ENCODE measurements around the gene FUZ.

The FUZ gene

DNA sequence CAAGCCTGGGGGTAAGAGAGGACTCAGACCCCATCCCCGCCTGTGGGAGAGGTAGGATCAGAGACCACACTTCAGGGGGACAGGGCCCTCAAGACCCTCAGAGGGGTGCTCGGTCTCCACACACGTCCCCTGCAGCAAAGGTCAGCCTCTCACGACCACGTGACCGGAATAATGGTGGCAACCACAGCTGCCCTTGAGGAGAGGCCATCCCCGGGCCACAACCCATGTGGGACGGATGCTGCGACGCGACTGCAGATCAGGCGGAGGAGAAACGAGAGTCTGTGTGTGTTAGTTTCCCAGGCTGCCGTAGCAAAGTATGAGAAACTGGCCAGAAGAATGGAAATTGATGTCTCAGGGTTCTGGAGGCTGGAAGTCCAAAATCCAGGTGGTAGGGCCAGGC is 13.9 kb upstream of the FUZ start:
- Histone ChIP-seq H3K27ac (ENCODE audit: low read depth, low read length) (no peak overlapping the region), H3K9me3 (ENCODE audit: insufficient read depth, low read length) (no peaks in the 10 kb centered on the region), H3K79me2 (ENCODE audit: insufficient read depth, low read length) (peaks cover 31% of the 10 kb centered on the region), H3K9ac (ENCODE audit: low read length) (no peak overlapping the region), H3K4me3 (ENCODE audit: insufficient read depth, low read length, poor library complexity, severe bottlenecking) (no peak overlapping the region), H3F3A (ENCODE audit: insufficient read depth) (peaks cover 10% of the 10 kb centered on the region), H3K36me3 (ENCODE audit: low read length) (no peaks in the 10 kb centered on the region), H4K20me1 (ENCODE audit: low read depth, low read length) (no peaks in the 10 kb centered on the region), H3K9me2 (replicated peaks; ENCODE audit: insufficient read depth, low read length) (no peaks in the 10 kb centered on the region), H3K27me3 (ENCODE audit: low read length) (no peaks in the 10 kb centered on the region), H2AFZ (ENCODE audit: low read depth, low read length, severe bottlenecking) (no peak overlapping the region), H3K4me2 (ENCODE audit: low read depth, low read length, poor library complexity, severe bottlenecking) (no peak overlapping the region)
- TF ChIP-seq EZH2phosphoT487 (conservative IDR thresholded peaks at IDR 0.05; ENCODE audit: low read length): no peak
- TF ChIP-seq, protein P1, sequence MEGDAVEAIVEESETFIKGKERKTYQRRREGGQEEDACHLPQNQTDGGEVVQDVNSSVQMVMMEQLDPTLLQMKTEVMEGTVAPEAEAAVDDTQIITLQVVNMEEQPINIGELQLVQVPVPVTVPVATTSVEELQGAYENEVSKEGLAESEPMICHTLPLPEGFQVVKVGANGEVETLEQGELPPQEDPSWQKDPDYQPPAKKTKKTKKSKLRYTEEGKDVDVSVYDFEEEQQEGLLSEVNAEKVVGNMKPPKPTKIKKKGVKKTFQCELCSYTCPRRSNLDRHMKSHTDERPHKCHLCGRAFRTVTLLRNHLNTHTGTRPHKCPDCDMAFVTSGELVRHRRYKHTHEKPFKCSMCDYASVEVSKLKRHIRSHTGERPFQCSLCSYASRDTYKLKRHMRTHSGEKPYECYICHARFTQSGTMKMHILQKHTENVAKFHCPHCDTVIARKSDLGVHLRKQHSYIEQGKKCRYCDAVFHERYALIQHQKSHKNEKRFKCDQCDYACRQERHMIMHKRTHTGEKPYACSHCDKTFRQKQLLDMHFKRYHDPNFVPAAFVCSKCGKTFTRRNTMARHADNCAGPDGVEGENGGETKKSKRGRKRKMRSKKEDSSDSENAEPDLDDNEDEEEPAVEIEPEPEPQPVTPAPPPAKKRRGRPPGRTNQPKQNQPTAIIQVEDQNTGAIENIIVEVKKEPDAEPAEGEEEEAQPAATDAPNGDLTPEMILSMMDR (IDR thresholded peaks at IDR 0.05; ENCODE audit: insufficient read depth, low read length, poor library complexity, severe bottlenecking): no peak

DNA sequence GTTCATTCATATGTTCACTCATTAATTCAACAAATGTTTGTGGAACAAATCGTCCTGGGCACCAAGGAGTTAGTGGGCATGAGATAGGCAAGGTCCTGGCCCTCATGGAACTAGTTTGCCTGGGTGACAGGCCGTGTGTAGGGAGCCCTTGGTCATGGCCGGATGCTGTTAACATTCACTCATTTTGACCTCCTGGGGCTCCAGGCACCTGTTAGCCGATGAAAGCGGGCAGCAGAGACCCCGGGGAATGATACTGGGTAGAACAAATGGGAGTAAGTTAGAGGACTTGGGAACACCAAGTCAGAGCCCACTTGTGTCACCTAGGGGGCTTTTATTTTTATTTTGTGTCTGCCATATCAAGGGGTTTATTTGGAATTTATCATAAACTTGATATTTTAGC is 11.6 kb upstream of the FUZ start:
- no peak overlapping the region for H3K9ac ChIP-seq (ENCODE audit: low read length)
- H3K27ac ChIP-seq (ENCODE audit: low read depth, low read length): peak overlapping the region; percentile 88
- no peaks in the 10 kb centered on the region for H4K20me1 ChIP-seq (ENCODE audit: low read depth, low read length)
- no peaks in the 10 kb centered on the region for H3K9me2 ChIP-seq (replicated peaks; ENCODE audit: insufficient read depth, low read length)
- H2AFZ ChIP-seq (ENCODE audit: low read depth, low read length, severe bottlenecking): no peak overlapping the region
- no peak overlapping the region for H3K4me2 ChIP-seq (ENCODE audit: low read depth, low read length, poor library complexity, severe bottlenecking)
- peaks cover 45% of the 10 kb centered on the region for H3K79me2 ChIP-seq (ENCODE audit: insufficient read depth, low read length)
- TF ChIP-seq, protein P1 (IDR thresholded peaks at IDR 0.05; ENCODE audit: insufficient read depth, low read length, poor library complexity, severe bottlenecking): no peak
- no peak for TF ChIP-seq EZH2phosphoT487 (conservative IDR thresholded peaks at IDR 0.05; ENCODE audit: low read length)
- H3K9me3 ChIP-seq (ENCODE audit: insufficient read depth, low read length): no peaks in the 10 kb centered on the region
- peaks cover 19% of the 10 kb centered on the region for H3F3A ChIP-seq (ENCODE audit: insufficient read depth)
- no peaks in the 10 kb centered on the region for H3K36me3 ChIP-seq (ENCODE audit: low read length)
- no peak overlapping the region for H3K4me3 ChIP-seq (ENCODE audit: insufficient read depth, low read length, poor library complexity, severe bottlenecking)
- H3K27me3 ChIP-seq (ENCODE audit: low read length): no peaks in the 10 kb centered on the region

DNA sequence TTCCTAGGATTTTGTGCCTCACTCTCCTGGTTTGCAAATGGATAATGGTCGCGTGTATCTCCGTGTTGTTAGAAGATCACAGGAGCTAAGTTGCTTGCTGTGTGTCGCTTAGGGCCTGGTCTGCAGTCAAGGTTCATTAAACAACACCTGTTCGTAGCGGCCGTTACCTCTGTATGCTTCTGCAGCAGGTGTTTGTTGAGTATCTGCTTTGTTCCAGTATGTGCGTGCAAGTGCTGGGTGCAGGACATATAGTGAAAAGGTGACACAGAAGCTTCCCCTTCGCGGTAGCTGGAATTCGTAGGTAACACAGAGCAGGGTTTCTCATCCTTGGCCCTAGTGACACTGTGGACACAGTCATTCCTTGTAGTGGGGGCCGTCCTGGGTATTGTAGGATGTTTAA is 10.4 kb upstream of the FUZ start:
- Histone ChIP-seq H3K79me2 (ENCODE audit: insufficient read depth, low read length) (peaks cover 57% of the 10 kb centered on the region), H3K27ac (ENCODE audit: low read depth, low read length) (peak overlapping the region; percentile 88), H3K9me2 (replicated peaks; ENCODE audit: insufficient read depth, low read length) (no peaks in the 10 kb centered on the region), H2AFZ (ENCODE audit: low read depth, low read length, severe bottlenecking) (no peak overlapping the region), H3K4me2 (ENCODE audit: low read depth, low read length, poor library complexity, severe bottlenecking) (peak overlapping the region; percentile 54), H3K27me3 (ENCODE audit: low read length) (no peaks in the 10 kb centered on the region), H3K9me3 (ENCODE audit: insufficient read depth, low read length) (no peaks in the 10 kb centered on the region), H4K20me1 (ENCODE audit: low read depth, low read length) (no peaks in the 10 kb centered on the region), H3F3A (ENCODE audit: insufficient read depth) (peaks cover 19% of the 10 kb centered on the region), H3K36me3 (ENCODE audit: low read length) (no peaks in the 10 kb centered on the region), H3K4me3 (ENCODE audit: insufficient read depth, low read length, poor library complexity, severe bottlenecking) (no peak overlapping the region), H3K9ac (ENCODE audit: low read length) (peak overlapping the region; percentile 38; the same call in 1 of the 2 replicates)
- TF ChIP-seq, protein P1 (IDR thresholded peaks at IDR 0.05; ENCODE audit: insufficient read depth, low read length, poor library complexity, severe bottlenecking): no peak
- TF ChIP-seq EZH2phosphoT487 (conservative IDR thresholded peaks at IDR 0.05; ENCODE audit: low read length): no peak
